HG03045 (cell line): Measurements from ENCODE around the gene ATXN2L.
"Not testable (repeated sequence)": the region's sequence is repeated elsewhere in the genome, so short reads cannot be mapped to it uniquely, and the experiment has no call there.

ENCODE experiments used
- ATAC-seq: cut with Tn5 transposase; IDR thresholded peaks from one replicate; pipeline ENCODE4 v1.9.1; 2021; ENCODE audit warnings: mild to moderate bottlenecking, moderate library complexity; ENCODE audit not compliant: unreplicated experiment

The ATXN2L gene, protein sequence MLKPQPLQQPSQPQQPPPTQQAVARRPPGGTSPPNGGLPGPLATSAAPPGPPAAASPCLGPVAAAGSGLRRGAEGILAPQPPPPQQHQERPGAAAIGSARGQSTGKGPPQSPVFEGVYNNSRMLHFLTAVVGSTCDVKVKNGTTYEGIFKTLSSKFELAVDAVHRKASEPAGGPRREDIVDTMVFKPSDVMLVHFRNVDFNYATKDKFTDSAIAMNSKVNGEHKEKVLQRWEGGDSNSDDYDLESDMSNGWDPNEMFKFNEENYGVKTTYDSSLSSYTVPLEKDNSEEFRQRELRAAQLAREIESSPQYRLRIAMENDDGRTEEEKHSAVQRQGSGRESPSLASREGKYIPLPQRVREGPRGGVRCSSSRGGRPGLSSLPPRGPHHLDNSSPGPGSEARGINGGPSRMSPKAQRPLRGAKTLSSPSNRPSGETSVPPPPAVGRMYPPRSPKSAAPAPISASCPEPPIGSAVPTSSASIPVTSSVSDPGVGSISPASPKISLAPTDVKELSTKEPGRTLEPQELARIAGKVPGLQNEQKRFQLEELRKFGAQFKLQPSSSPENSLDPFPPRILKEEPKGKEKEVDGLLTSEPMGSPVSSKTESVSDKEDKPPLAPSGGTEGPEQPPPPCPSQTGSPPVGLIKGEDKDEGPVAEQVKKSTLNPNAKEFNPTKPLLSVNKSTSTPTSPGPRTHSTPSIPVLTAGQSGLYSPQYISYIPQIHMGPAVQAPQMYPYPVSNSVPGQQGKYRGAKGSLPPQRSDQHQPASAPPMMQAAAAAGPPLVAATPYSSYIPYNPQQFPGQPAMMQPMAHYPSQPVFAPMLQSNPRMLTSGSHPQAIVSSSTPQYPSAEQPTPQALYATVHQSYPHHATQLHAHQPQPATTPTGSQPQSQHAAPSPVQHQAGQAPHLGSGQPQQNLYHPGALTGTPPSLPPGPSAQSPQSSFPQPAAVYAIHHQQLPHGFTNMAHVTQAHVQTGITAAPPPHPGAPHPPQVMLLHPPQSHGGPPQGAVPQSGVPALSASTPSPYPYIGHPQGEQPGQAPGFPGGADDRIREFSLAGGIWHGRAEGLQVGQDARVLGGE

DNA sequence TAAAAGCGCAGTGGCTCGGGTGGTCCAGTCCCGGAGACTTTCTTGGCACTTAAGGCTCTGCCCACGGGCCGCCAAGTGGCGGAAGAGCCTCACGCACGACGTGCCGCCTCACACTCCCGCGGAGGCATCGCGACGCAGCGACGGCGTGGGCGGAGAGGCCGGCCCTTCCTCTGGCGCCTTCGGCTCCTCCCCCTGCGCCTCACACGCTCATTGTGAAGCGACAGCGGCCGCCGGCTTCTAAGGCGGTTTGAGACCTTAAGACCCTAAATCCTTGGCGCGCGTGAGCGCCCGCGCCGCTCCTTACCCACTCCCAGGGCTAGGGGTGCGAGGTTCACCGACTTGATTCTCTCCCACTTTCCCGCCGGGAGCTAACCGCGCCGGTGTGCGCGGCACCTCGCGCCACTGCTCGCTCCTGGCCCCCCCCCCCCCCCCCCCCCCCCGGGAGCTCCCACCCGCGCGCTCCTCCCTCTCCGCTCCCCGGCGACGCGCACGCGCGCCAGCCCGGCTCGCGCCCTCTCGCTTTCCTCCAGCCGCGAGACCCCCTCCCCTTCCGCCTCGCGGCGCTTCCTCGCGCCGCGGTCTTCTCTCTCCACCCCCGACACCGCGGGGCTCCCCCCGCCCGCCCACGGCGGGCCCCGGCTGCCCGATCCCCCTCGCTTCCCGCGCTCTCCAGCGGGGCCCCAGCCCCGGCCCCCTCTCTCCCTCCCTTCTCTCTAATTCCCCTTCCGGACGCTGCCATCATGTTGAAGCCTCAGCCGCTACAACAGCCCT, at the start of gene ATXN2L:
ATXN2L (plus strand) TSS at position 480 of the 771 bp plus-strand sequence; CDS start at position 741, 261 bp downstream.
- peak; percentile 44 for ATAC-seq

DNA sequence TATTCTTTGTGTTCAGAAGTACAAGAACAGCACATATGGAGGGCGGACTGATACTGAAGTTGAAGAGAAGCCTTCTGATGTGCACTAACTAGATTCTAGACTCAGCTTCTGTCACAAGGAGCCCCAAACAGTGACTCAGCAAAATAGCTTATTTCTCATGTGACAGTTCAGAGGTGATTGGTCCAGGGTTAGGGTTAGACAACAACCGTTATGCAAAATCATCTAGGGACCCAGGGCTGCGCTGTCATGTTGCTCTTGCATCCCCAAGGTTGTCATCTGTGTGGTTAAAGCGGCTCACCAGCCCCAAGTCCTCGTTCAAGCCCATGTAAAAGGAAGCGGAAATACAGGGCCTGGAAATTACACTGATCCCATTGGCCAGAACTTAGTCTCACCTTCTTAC, 41.1 kb upstream of the ATXN2L start:
- not testable (repeated sequence) for ATAC-seq

DNA sequence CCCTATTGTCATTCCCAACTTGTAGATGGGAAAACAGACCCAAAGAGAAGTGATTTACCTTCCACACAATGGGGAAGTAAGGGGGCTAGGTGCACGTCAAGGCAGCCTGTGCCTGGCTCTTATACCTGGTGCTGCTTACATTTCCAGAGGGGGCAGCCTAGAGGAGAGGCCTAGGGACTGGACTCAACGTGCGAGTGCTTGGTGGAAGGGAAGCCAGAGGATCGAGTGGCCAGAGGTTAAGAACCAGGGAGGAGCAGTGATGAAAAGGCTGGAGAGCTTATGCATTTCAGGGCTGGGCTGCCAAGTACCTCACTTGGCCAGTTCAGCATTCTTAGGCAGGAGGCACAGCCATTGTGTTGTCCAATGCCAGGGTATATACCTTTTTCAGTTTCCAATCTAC, 40.4 kb upstream of the ATXN2L start:
- ATAC-seq = not testable (repeated sequence)

DNA sequence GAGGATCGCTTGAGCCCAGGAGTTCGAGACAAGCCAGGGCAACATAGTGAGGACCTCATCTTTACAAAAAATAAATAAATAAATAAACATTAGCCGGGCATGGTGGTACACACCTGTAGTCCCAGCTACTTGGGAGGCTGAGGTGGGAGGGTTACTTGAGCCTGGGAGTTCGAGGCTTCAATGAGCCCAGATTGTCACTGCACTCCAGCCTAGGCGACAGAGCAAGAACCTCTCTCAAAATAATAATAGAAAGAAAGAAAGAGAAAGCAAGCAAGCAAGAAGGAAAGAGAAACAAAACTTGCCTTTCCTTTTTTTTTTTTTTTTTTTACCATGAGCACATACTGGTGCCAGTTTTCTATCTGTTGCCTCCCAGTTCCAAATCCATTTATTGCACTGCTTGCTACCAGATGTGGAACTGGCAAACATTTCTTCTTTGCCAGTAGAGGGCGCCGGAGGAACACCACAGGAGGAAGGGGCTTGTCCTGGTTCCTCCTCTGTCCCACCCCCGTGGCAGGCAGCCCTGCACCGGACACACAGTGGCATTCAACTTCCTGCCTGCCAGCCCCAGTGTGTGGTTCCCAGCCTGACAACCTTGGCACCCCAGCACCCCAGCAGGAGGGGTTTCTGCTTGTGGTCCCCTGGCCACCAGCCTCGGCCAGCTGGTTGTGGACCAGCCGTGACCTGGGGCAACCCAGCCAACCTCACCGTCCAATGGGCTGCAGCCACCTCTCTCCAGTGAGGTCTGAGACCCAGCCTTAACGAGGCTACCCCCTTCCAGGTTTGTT, 20.4 kb upstream of the ATXN2L start:
- not testable (repeated sequence) for ATAC-seq

DNA sequence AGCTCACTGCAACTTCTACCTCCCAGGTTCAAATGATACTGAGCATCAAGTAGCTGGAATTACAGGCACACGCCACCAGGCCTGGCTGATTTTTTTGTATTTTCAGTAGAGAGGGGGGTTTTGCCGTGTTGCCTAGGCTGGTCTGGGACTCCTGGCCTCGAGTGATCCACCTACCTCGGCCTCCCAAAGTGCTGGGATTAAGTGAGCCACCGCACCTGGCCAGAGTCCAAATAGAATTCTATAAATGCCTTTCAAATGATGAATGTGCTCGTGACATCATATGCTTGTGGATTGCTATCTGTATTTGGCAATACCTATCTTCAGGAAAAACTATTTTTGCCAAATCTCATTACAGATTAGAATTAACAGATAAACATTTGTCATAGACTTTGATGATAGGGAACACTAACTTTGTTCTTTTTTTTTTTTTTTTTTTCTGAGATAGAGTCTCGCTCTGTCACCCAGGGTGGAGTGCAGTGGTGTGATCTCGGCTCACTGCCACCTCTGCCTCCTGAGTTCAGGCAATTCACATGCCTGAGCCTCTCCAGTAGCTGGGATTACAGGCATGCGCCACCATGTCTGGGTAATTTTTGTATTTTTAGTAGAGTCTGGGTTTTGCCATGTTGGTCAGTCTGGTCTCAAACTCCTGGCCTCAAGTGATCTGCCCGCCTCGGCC, 15.2 kb upstream of the ATXN2L start:
- ATAC-seq = not testable (repeated sequence)

DNA sequence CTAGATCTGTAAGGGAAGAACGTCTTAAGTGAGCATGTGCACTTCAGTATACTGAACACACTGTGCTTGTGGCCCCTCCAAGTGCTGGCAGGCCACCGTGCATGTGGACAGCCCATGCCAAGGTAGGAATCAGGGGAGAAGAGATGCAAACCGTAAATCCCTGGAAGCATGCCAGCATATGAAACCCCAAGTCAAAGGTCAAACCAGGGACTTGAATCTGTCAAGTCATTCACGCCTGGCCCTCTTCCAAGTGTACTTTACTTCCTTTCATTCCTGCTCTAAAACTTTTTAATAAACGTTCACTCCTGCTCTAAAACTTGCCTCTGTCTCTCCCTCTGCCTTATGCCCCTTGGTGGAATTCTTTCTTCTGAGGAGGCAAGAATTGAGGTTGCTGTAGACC, 2.8 kb upstream of the ATXN2L start:
- ATAC-seq = no peak

DNA sequence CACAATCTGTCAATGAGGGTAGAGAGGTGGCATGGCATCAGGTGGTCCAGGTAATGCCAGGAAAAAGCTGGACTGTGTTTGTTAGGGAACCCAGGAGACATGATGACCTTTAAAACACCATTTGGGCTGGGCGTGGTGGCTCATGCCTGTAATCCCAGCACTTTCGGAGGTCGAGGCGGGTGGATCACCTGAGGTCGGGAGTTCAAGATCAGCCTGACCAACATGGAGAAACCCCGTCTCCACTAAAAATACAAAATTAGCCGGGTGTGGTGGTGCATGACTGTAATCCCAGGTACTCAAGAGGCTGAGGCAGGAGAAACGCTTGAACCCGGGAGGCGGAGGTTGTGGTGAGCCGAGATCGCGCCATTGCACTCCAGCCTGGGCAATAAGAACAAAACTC, 2.3 kb upstream of the ATXN2L start:
- ATAC-seq = not testable (repeated sequence)

DNA sequence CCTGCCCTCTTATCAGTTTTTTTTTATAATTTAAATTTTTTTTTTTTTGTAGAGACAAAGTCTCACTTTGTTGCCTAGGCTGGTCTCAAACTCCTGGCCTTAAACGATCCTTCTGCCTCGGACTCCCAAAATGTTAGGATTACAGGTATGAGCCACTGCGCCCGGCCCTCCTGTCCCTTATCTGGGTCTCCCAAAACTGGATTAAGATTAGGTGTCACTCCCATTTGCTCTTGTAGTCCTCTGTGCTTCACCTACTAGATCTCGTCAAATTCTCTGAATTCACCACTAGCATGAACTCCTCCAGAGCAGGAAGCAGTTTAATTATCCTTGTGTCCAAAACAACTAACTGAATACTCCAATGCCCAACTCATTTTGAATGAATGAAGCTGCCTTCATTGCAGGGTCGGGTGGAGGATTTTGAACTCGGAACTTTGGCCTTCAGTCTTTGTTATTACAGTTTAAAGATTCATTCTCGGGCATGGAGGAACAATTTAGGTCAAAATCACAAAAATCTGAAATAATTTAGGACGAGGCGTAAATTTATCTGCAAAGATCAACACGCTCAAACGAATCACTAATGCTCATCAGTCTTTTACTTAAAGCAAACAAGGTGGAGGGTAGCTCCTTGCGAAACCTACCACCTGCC, 802 bp upstream of the ATXN2L start:
- ATAC-seq = no peak

DNA sequence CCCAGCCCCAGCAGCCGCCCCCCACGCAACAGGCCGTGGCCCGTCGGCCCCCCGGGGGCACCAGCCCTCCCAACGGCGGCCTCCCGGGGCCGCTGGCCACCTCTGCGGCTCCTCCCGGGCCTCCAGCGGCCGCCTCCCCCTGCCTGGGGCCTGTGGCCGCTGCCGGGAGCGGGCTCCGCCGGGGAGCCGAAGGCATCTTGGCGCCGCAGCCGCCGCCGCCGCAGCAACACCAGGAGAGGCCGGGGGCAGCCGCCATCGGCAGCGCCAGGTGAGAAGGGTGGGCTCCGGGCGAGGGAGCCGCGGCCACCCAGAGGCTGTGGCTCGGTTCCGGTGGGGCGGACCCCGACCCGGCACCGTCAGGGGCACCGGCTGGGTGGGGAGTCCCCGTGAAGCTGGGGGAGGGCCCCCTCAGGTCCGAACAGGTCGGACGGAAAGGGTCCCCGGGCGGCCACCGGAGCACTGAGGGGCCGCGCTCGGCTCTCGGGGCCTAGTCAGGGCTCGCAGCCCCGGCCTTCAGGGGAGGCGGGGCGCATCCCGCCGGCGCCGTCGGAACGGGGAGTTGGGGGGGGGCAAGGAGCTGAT, 583 bp downstream of the ATXN2L start:
- ATAC-seq = peak; percentile 17

DNA sequence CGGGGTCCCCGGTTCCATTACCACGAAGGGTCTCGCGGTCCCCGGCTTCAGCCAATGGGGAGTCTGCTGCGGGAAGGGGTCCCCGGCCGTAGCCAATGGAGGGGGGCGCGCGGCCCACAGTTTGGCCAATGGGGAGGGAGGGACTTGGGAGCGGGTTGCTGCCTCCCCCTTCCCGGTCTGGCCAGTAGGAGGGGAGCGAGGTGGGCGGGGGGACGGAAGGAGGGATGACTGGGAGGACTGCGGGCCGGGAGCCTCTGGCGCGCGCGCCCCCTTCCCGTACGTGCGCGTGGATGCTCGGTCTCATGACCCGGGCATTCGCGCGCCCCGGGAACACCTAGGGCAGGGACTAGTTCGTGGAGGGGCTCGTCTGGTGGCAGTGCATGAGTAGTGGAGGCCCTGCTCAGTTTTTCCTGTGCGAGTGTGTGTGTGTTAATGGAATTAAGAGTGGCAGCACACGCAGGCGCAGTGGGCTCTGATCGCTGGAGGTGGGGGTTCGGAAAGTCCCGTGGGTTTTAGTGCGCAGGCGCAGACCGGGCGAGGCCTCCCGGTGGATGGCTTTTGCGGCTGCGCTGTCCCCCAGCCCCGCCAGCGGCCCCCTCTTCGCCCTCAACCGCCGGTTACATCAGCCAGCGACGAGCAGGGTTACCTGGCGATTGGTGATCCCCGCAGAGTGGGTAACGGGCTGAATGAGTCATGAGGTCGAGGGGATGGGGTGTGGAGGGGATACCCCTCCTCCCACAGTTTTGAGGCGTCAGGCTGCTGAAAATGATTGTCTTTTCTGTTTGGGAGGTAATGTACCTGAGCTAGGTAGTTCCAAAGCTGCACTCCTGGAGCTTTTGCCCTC, 1.3 kb downstream of the ATXN2L start:
- ATAC-seq = peak; percentile 58

DNA sequence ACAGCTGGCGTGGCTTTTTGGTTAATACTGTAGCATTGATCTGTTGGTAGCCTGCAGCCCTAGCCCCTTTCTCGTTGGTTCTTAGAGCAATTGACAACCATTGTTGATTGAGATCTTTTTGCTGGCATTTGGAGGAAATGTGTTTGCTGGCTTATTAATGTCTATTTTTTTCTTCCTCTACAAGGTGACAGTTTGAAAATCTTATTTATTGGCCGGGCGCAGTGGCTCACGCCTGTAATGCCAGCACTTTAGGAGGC, 1.8 kb downstream of the ATXN2L start:
- no peak for ATAC-seq

DNA sequence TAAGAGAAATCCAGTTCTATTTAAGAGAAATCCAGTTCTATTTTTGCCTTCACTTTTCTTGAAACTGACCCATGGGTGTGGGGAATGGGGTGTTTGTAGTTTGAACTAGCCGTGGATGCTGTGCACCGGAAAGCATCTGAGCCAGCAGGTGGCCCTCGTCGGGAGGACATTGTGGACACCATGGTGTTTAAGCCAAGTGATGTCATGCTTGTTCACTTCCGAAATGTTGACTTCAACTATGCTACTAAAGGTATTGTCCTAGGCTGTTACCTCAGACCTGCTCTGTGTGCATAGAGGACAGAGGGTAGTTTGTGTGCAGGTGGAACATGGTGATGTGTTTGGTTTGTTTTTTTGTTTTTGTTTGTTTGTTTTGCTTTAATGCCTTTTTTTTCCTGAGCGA, 3.3 kb downstream of the ATXN2L start:
- no peak for ATAC-seq

DNA sequence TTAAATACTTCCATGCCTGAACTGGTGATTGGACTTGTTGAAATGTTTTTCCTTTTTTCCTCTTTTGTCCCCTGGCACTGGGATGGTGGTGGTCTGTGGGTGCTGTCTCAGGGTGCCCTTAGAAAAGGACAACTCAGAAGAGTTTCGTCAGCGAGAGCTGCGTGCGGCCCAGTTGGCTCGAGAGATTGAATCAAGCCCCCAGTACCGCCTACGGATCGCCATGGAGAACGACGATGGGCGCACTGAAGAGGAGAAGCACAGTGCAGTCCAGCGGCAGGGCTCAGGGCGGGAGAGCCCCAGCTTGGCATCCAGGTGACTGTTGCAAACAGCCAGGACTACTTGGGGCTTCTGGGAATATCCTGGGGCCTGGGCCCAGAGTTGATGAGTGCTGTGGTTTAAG, 6.9 kb downstream of the ATXN2L start:
- ATAC-seq = no peak

DNA sequence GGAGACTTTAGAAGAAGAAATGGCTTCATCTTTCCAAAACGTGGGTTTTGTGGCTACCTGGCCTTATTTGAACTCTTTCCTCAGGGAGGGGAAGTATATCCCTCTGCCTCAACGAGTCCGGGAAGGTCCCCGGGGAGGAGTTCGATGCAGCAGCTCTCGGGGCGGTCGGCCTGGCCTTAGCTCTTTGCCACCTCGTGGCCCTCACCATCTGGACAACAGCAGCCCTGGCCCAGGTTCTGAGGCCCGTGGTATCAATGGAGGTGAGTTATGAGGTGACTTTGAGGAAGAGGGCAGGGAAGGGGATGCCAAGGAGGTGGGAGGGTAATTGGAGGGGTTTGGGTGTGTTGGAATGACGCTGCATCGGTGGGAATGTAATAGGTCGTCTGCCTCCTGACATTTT, 7.7 kb downstream of the ATXN2L start:
- ATAC-seq = no peak

DNA sequence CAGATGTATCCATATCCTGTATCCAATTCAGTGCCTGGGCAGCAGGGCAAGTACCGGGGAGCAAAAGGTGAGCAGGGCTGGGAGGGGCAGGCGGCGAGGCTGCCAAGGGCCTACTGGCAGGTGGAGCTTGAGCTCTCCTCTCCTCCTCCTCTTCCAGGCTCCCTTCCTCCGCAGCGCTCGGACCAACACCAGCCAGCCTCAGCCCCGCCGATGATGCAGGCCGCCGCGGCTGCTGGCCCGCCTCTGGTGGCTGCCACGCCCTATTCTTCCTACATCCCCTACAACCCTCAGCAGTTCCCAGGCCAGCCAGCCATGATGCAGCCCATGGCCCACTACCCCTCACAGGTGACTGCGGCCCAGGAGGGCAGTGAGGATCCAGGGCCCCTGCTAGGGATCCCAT, 11.6 kb downstream of the ATXN2L start:
- no peak for ATAC-seq

DNA sequence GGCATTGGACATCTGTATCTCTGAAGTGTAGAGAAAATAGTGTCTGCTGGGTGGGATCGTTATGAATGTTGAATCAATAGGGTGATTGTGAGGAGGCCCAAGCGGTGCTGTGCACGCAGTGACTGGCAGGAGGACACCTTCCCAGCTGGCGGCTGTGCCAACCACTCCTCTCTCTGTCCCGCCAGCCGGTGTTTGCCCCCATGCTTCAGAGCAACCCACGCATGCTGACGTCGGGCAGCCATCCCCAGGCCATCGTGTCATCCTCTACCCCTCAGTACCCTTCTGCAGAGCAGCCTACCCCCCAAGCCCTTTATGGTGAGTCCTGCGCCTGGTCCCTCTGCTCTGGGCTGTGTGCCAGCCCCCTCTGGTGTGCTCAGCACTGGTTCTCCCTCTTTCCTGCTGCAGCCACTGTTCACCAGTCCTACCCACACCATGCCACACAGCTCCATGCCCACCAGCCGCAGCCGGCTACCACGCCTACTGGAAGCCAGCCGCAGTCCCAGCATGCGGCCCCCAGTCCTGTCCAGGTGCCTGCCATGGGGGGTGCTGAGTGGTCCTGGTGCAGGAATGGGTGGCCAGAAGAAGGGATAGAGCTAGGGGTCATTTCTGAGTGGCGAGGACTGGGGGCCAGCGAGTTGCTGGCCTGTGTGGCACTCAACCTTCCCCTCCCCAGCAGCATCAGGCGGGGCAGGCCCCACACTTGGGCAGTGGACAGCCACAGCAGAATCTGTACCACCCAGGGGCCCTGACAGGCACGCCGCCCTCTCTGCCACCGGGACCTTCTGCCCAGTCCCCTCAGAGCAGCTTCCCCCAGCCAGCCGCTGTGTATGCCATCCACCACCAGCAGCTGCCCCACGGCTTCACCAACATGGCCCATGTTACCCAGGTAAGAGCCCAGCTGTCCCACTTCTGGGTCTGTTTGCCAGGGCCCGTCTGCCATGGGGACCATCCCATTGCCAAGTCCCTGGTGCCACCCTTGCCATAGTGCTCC, 12.4 kb downstream of the ATXN2L start:
- no peak for ATAC-seq
